Fibroblast of lung (primary cell): Measurements from ENCODE around the gene FOLR2. TPM values are rescaled to one million over a fixed set of nuclear protein-coding genes. Genes with fewer than 3 reads are reported as not detected.
"Not testable (repeated sequence)": the region's sequence is repeated elsewhere in the genome, so short reads cannot be mapped to it uniquely, and the experiment has no call there.

Source experiments
- DNase-seq, 2 donors: peaks; one replicate each; pipeline versions ENCODE4 v3.0.0 to v3.0.0-alpha.2; 2010; ENCODE audit warnings: low read depth in 2 of 2
- H2AFZ ChIP-seq: 2 replicates; pipeline ENCODE4 v1.5.1; 2012; ENCODE audit warnings: low read length, control low read depth, inconsistent platforms
- H3K27ac ChIP-seq: 2 replicates; pipeline ENCODE4 v1.5.1; 2011; ENCODE audit warnings: low read length, control low read depth; ENCODE audit not compliant: insufficient read depth
- H3K27me3 ChIP-seq: 2 replicates; pipeline ENCODE4 v1.5.1; 2011; ENCODE audit warnings: mild to moderate bottlenecking, low read length; ENCODE audit not compliant: control insufficient read depth, insufficient read depth
- H3K36me3 ChIP-seq: 2 replicates; pipeline ENCODE4 v1.5.1; 2011; ENCODE audit warnings: low read length; ENCODE audit not compliant: control insufficient read depth, insufficient read depth
- H3K4me1 ChIP-seq: 2 replicates; pipeline ENCODE4 v1.5.1; 2011; ENCODE audit warnings: low read length; ENCODE audit not compliant: control insufficient read depth, insufficient read depth; ENCODE audit errors: extremely low read depth
- H3K4me2 ChIP-seq: 2 replicates; pipeline ENCODE4 v1.5.1; 2011; ENCODE audit warnings: low read length, control low read depth; ENCODE audit not compliant: insufficient read depth; ENCODE audit errors: extremely low read depth
- H3K4me3 ChIP-seq, 4 experiments: fragments of 200-600 bp in 1 of 4; sonication (generic) in 1 of 4; replicated peaks in 1 of 4; 2 replicates each; pipeline ENCODE4 v1.5.1; 2011 to 2016; ENCODE audit warnings: low read length in 4 of 4, low read depth in 3 of 4, mild to moderate bottlenecking in 3 of 4, control low read depth in 2 of 4, inconsistent platforms in 1 of 4, mixed read lengths in 1 of 4; ENCODE audit not compliant: insufficient read depth in 1 of 4; ENCODE audit errors: control extremely low read depth in 1 of 4
- H3K79me2 ChIP-seq: 2 replicates; pipeline ENCODE4 v1.5.1; 2012; ENCODE audit warnings: mild to moderate bottlenecking, low read length, inconsistent platforms; ENCODE audit not compliant: control insufficient read depth, insufficient read depth
- H3K9ac ChIP-seq: 2 replicates; pipeline ENCODE4 v1.5.1; 2011; ENCODE audit warnings: mild to moderate bottlenecking, low read length, control low read depth; ENCODE audit not compliant: insufficient read depth
- H3K9me3 ChIP-seq: 2 replicates; pipeline ENCODE4 v1.5.1; 2012; ENCODE audit warnings: low read depth, low read length; ENCODE audit not compliant: control insufficient read depth, insufficient read depth
- H4K20me1 ChIP-seq: 2 replicates; pipeline ENCODE4 v1.5.1; 2011; ENCODE audit warnings: low read length; ENCODE audit not compliant: control insufficient read depth, insufficient read depth; ENCODE audit errors: extremely low read depth
- CTCF ChIP-seq, 2 donors: IDR thresholded peaks in 1 of 2; conservative IDR thresholded peaks in 1 of 2; 1 replicate in 1 of 2; 2 replicates in 1 of 2; pipeline ENCODE4 v1.5.1; 2011 to 2012; ENCODE audit warnings: low read length in 2 of 2, control low read depth in 1 of 2, inconsistent platforms in 1 of 2, low read depth in 1 of 2, mild to moderate bottlenecking in 1 of 2
- EZH2 ChIP-seq: IDR thresholded peaks from 2 replicates; pipeline ENCODE4 v1.5.1; 2012; ENCODE audit warnings: low read length, control low read depth, mild to moderate bottlenecking; ENCODE audit errors: missing control alignments
- polyA plus RNA-seq, 2 donors: library from polyadenylated mRNA; depleted of rRNA in 1 of 2; stranded (reverse) in 1 of 2; unstranded in 1 of 2; fragments of >200 nt; gene quantifications; 2 replicates each; pipeline ENCODE4 v1.2.1, GENCODE V29; 2011 to 2012; ENCODE audit warnings: missing spikeins in 1 of 2
- total RNA-seq: library from RNA; depleted of rRNA; stranded (reverse); fragments of >200 nt; gene quantifications from 2 replicates; pipeline ENCODE4 v1.2.1, GENCODE V29; 2014

FOLR2 gene
- total and polyA plus RNA-seq, 2 donors (not counting 1 experiment from before 2014, with no cell fraction given) = not detected

- TF ChIP-seq CTCF (conservative IDR thresholded peaks at IDR 0.05 in 1 of 2, IDR thresholded peaks at IDR 0.05 in 1 of 2; ENCODE audit: low read depth in 1 of 2, low read length in 2 of 2) = no peak
- no peak for TF ChIP-seq EZH2
- no peaks in the 10 kb centered on the region for H3K4me1 ChIP-seq
- H3K79me2 ChIP-seq = no peaks in the 10 kb centered on the region
- H3K27me3 ChIP-seq = peaks cover 2% of the 10 kb centered on the region
- no peak overlapping the region for H3K27ac ChIP-seq
- H3K36me3 ChIP-seq = no peaks in the 10 kb centered on the region
- H3K4me3 ChIP-seq = no peak overlapping the region
- H2AFZ ChIP-seq = no peak overlapping the region
- no peak overlapping the region for H3K4me2 ChIP-seq
- H3K9ac ChIP-seq = no peak overlapping the region
- H4K20me1 ChIP-seq = no peaks in the 10 kb centered on the region
- no peaks in the 10 kb centered on the region for H3K9me3 ChIP-seq
- no peak for DNase-seq
Observed at GRCh38 chr11:72265951-72266350, 49.4 kb downstream of the FOLR2 start.

DNA sequence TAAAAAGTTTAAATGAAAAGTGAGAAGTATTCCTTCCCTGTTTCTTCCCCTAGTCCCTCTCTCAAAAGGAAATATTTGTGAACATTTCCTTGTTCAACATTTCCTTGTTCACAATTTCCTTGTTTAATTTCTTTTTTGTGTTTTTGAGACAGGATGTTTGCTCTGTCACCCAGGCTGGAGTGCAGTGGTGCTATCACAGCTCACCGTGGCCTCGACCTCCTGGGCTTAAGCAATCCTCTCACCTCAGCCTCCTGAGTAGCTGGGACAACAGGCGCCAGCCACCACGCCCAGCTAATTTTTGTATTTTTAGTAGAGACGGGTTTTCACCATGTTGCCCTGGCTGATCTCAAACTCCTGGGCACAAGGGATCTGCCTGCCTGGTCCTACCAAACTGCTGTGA, 50.4 kb downstream of the FOLR2 start:
- not testable (repeated sequence) for H4K20me1 ChIP-seq, H3K27me3 ChIP-seq, DNase-seq, H3K4me1 ChIP-seq, H2AFZ ChIP-seq, H3K4me2 ChIP-seq, H3K9ac ChIP-seq, H3K79me2 ChIP-seq, H3K36me3 ChIP-seq, H3K27ac ChIP-seq, H3K9me3 ChIP-seq, H3K4me3 ChIP-seq

GRCh38 chr11:72267956-72268617, 51.5 kb downstream of the FOLR2 start:
- Histone ChIP-seq H3K27me3 (peaks cover 2% of the 10 kb centered on the region), H3K4me2 (no peak overlapping the region), H3K9me3 (no peaks in the 10 kb centered on the region), H3K4me3 (no peak overlapping the region), H3K79me2 (no peaks in the 10 kb centered on the region), H3K4me1 (no peaks in the 10 kb centered on the region), H2AFZ (no peak overlapping the region), H4K20me1 (no peaks in the 10 kb centered on the region), H3K9ac (no peak overlapping the region), H3K27ac (no peak overlapping the region), H3K36me3 (no peaks in the 10 kb centered on the region)
- DNase-seq = no peak
- TF ChIP-seq CTCF (conservative IDR thresholded peaks at IDR 0.05 in 1 of 2, IDR thresholded peaks at IDR 0.05 in 1 of 2; ENCODE audit: low read depth in 1 of 2, low read length in 2 of 2) (no peak), EZH2 (no peak)

Other genes starting within 250 kb of the FOLR2 start
- 1.5 and 2.5 TPM in 2 replicates for gene IL18BP, start 217.9 kb upstream of the FOLR2 start, total RNA-seq
- 2.5 and 5.3 TPM in 2 replicates for gene IL18BP, start 217.9 kb upstream of the FOLR2 start, polyA plus RNA-seq
- 190 and 247 TPM in 2 replicates for gene NUMA1, start 136.3 kb upstream of the FOLR2 start, total RNA-seq
- gene NUMA1, start 136.3 kb upstream of the FOLR2 start, polyA plus RNA-seq = 59.0 and 61.6 TPM in 2 replicates
- 5.0 and 5.4 TPM in 2 replicates for gene LRRC51, start 135.9 kb upstream of the FOLR2 start, total RNA-seq
- 6.9 and 8.9 TPM in 2 replicates for gene LRRC51, start 135.9 kb upstream of the FOLR2 start, polyA plus RNA-seq
- 80.9 and 90.3 TPM in 2 replicates for gene LAMTOR1, start 113.5 kb upstream of the FOLR2 start, total RNA-seq
- gene LAMTOR1, start 113.5 kb upstream of the FOLR2 start, polyA plus RNA-seq = 137 and 183 TPM in 2 replicates
- gene TOMT, start 110.9 kb upstream of the FOLR2 start, total RNA-seq = not detected in 2 replicates
- not detected in 2 replicates for gene TOMT, start 110.9 kb upstream of the FOLR2 start, polyA plus RNA-seq
- gene ANAPC15, start 104.1 kb upstream of the FOLR2 start, total RNA-seq = 20.8 and 24.8 TPM in 2 replicates
- gene ANAPC15, start 104.1 kb upstream of the FOLR2 start, polyA plus RNA-seq = 97.2 and 174 TPM in 2 replicates
- 0.26 and 0.99 TPM in 2 replicates for gene FOLR3, start 81.1 kb upstream of the FOLR2 start, total RNA-seq
- gene FOLR3, start 81.1 kb upstream of the FOLR2 start, polyA plus RNA-seq = 1.4 TPM in 2 replicates
- not detected in 2 replicates for gene FOLR1, start 24.7 kb upstream of the FOLR2 start, total RNA-seq
- gene FOLR1, start 24.7 kb upstream of the FOLR2 start, polyA plus RNA-seq = 0.14 and 0.15 TPM in 2 replicates
- gene INPPL1, start 8.0 kb downstream of the FOLR2 start, total RNA-seq = 62.9 and 102 TPM in 2 replicates
- gene INPPL1, start 8.0 kb downstream of the FOLR2 start, polyA plus RNA-seq = 60.3 and 76.9 TPM in 2 replicates
- not detected in 2 replicates for gene PHOX2A, start 27.4 kb downstream of the FOLR2 start, total RNA-seq
- not detected in 2 replicates for gene PHOX2A, start 27.4 kb downstream of the FOLR2 start, polyA plus RNA-seq
- 22.3 and 34.2 TPM in 2 replicates for gene CLPB, start 217.7 kb downstream of the FOLR2 start, total RNA-seq
- 14.9 and 26.7 TPM in 2 replicates for gene CLPB, start 217.7 kb downstream of the FOLR2 start, polyA plus RNA-seq